ENCODE data around the gene GNPNAT1. TPM values are rescaled to one million over a fixed set of nuclear protein-coding genes. Genes with fewer than 3 reads are reported as not detected.
"Not testable (repeated sequence)": the region's sequence is repeated elsewhere in the genome, so short reads cannot be mapped to it uniquely, and the experiment has no call there.

The GNPNAT1 gene
- total RNA-seq, 4 donors from 2014 or later, result 4.8 to 18.6 (median 9.5) TPM

GRCh38 chr14:52767058-52767833, 24.2 kb downstream of the GNPNAT1 start:
- no peaks in the 10 kb centered on the region for H3K4me1 ChIP-seq
- TF ChIP-seq EP300 (IDR thresholded peaks at IDR 0.05), result no peak
- TF ChIP-seq POLR2A (IDR thresholded peaks at IDR 0.05), result no peak
- TF ChIP-seq CTCF (IDR thresholded peaks at IDR 0.05), result no peak
- DNase-seq (ENCODE audit: low spot score in 2 of 2), result no peak
- no peak overlapping the region for H3K4me3 ChIP-seq
- H3K27me3 ChIP-seq, result no peaks in the 10 kb centered on the region
- no peaks in the 10 kb centered on the region for H3K9me3 ChIP-seq
- peaks cover 0 to 50% (median 0%) of the 10 kb centered on the region in 3 donors for H3K36me3 ChIP-seq
- no peak overlapping the region for H3K27ac ChIP-seq
- 81 to 92% methylated on average over 3 of the region's 3 CpGs for WGBS, 2 donors

DNA sequence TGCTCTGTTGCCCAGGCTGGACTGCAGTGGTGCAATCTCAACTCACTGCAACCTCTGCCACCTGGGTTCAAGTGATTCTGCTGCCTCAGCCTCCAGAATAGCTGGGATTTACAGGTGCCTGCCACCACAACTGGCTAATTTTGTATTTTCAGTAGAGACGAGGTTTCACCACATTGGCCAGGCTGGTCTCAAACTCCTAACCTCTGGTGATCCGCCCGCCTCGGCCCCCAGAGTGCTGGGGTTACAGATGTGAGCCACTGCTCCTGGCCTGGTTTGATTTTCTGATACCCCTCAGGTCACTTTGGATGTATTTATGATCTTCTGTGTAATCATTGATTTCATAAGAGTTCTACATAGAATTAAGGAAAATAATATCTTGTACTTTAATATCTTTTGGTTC, 28.5 kb downstream of the GNPNAT1 start:
- 91 to 93% methylated on average over 4 of the region's 4 CpGs for WGBS, 2 donors
- H3K36me3 ChIP-seq, result peaks cover 0 to 60% (median 2%) of the 10 kb centered on the region in 3 donors

GRCh38 chr14:52759145-52759544, 32.3 kb downstream of the GNPNAT1 start:
- H3K9me3 ChIP-seq, result no peaks in the 10 kb centered on the region
- no peak overlapping the region for H3K4me3 ChIP-seq
- 98 to 100% methylated on average over 1 of the region's 1 CpG for WGBS, 2 donors
- no peaks in the 10 kb centered on the region for H3K27me3 ChIP-seq
- no peaks in the 10 kb centered on the region for H3K4me1 ChIP-seq
- no peak for DNase-seq (ENCODE audit: low spot score in 2 of 2)
- H3K36me3 ChIP-seq, result peaks cover 0 to 47% (median 2%) of the 10 kb centered on the region in 3 donors
- no peak overlapping the region for H3K27ac ChIP-seq
- TF ChIP-seq CTCF (IDR thresholded peaks at IDR 0.05) (no peak), POLR2A (IDR thresholded peaks at IDR 0.05) (no peak), EP300 (IDR thresholded peaks at IDR 0.05) (no peak)

More for the DNA sequence above, 28.5 kb downstream of the GNPNAT1 start:
- not testable (repeated sequence) for H3K9me3 ChIP-seq; H3K27ac ChIP-seq; H3K27me3 ChIP-seq; DNase-seq (ENCODE audit: low spot score in 2 of 2); H3K4me3 ChIP-seq; H3K4me1 ChIP-seq

- WGBS, 2 donors, result 90 to 95% methylated on average over 5 of the region's 5 CpGs
- Histone ChIP-seq H3K4me3 (no peak overlapping the region), H3K9me3 (no peaks in the 10 kb centered on the region), H3K36me3 (peaks cover 0 to 47% (median 2%) of the 10 kb centered on the region in 3 donors), H3K4me1 (no peaks in the 10 kb centered on the region), H3K27me3 (no peaks in the 10 kb centered on the region), H3K27ac (no peak overlapping the region)
- no peak for DNase-seq (ENCODE audit: low spot score in 2 of 2)
- TF ChIP-seq POLR2A (IDR thresholded peaks at IDR 0.05) (no peak), EP300 (IDR thresholded peaks at IDR 0.05) (no peak), CTCF (IDR thresholded peaks at IDR 0.05) (no peak)
These were observed 35.6 kb downstream of the GNPNAT1 start for GRCh38 chr14:52755607-52756316.

DNA sequence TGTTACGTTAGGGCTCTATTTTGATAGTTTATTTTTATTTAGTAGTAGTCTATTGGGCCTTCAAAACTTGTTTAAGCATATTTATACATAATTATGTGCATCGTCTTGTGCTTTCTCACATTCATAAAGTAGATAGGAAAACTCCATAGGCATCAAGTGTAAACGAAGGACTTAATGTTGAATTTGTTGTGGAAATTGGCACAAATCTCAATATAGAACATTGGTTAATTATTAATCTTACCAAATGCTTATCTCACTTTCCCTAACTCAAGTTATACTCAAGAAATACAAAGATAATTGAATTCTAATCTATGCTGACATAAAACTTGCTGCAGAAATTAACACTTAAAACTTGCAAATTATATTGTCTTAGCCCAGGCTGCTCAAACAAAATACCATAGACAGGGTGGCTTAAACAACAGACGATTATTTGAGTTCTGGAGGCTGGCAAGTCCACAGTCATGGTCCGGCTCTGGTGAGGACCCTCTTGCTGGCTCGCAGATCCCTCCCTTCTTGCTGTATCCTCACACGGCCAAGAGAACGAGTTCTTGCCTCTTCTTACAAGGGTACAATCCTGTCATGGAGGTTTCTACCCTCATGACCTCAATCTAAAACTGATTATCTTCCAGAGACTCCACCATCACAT, 42.6 kb downstream of the GNPNAT1 start:
- no peaks in the 10 kb centered on the region for H3K9me3 ChIP-seq
- peaks cover 0 to 6% (median 0%) of the 10 kb centered on the region in 4 donors for H3K4me1 ChIP-seq
- TF ChIP-seq CTCF (IDR thresholded peaks at IDR 0.05) (no peak), POLR2A (IDR thresholded peaks at IDR 0.05) (no peak), EP300 (IDR thresholded peaks at IDR 0.05) (no peak)
- H3K27ac ChIP-seq, result no peak overlapping the region
- no peaks in the 10 kb centered on the region for H3K27me3 ChIP-seq
- H3K36me3 ChIP-seq, result peaks cover 0 to 45% (median 0%) of the 10 kb centered on the region in 3 donors
- WGBS, 2 donors, result 87 to 88% methylated on average over 8 of the region's 8 CpGs
- no peak overlapping the region for H3K4me3 ChIP-seq
- DNase-seq (ENCODE audit: low spot score in 2 of 2), result no peak
